GM12873 (cell line): ENCODE measurements around the gene RAD50.

ENCODE experiments used
- TF ChIP-seq, protein P1 (sequence below): IDR thresholded peaks from 2 replicates; pipeline ENCODE4 v1.5.1; 2012; ENCODE audit warnings: low read depth, mild to moderate bottlenecking, moderate library complexity, low read length, control low read depth; ENCODE audit not compliant: insufficient read depth; ENCODE audit errors: missing control alignments

The RAD50 gene

GRCh38 chr5:132528866-132529634, 27.7 kb upstream of the RAD50 start:
- TF ChIP-seq, protein P1, sequence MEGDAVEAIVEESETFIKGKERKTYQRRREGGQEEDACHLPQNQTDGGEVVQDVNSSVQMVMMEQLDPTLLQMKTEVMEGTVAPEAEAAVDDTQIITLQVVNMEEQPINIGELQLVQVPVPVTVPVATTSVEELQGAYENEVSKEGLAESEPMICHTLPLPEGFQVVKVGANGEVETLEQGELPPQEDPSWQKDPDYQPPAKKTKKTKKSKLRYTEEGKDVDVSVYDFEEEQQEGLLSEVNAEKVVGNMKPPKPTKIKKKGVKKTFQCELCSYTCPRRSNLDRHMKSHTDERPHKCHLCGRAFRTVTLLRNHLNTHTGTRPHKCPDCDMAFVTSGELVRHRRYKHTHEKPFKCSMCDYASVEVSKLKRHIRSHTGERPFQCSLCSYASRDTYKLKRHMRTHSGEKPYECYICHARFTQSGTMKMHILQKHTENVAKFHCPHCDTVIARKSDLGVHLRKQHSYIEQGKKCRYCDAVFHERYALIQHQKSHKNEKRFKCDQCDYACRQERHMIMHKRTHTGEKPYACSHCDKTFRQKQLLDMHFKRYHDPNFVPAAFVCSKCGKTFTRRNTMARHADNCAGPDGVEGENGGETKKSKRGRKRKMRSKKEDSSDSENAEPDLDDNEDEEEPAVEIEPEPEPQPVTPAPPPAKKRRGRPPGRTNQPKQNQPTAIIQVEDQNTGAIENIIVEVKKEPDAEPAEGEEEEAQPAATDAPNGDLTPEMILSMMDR = no peak

DNA sequence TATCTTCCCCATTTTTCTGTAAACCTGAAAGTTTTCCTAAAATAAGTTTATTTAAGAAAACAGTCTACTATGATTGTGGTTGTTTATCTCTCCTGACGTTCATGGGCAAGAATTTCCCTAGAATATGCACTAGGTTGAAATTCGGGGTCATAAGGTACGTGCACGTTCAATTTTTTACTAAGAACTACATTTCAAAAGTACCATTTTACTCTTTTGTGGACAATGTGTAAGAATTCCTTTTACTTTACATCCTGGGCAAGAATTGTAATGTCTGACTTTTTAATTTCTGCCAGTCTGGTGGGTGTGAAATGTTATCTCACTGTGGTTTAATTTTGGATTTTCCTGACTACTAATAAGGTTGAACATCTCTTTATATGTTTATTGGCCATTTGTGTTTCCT, 25.8 kb upstream of the RAD50 start:
- TF ChIP-seq, protein P1 = no peak

GRCh38 chr5:132539716-132540115, 17.1 kb upstream of the RAD50 start:
- TF ChIP-seq, protein P1 = no peak

- TF ChIP-seq, protein P1 = no peak
Measured at GRCh38 chr5:132540149-132540548, 16.6 kb upstream of the RAD50 start.

DNA sequence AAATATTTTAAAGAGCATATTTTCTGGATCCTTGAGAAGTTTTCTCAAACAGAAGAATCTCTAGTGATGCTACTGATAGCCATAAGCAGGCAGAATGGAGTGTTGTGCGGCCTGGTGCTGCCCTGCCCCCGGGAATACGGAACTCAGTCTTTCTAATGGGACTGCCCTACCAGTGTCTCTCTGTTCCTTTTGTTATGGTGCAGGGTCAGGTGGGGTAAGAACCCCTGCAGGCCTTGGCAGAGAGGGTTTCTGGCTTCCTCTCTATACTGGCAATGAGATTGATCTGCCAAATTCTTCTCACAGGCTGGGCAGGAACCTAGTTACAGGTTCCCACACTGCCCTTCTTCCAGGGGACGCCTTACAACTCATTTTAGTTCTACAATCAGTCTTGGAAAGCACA, 16.0 kb upstream of the RAD50 start:
- TF ChIP-seq, protein P1 = no peak

DNA sequence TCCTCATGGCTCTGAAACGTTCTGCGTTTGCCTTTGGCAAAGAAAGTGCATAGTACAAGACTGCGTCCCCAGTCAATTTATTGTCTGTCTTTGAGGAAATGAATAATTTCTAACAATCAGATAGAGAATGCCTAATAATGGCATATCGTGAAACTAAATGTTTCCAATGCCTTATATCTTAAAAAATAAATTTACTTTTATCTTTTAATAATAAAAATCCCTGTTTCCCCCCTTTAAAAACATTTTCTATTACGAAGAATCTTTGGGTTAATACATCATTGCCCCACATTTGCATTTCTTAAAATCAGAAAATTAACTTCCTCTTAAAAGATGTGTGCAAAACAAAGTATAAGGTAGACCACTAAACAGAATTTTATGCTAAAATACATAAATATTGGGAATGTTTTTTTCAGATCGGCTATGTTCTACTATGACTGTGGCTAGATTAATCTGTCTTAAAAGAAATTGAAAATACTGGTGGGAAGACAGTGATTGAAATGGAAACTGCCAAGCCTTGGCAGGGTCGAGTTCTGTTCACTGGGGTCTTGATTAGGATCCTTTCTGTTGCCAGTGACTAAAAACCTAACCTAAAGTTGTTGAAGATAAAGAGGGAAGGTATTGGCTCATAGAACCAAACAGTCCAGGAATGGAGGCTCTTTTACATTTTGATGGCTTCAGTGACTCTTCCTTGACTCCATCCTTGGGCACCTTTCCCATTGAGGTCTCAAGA, 13.1 kb upstream of the RAD50 start, which contains the start of gene IL5:
IL5 (minus strand) TSS at position 51 of the 730 bp plus-strand sequence; CDS start at position 7, 44 bp downstream.
- TF ChIP-seq, protein P1 = no peak

DNA sequence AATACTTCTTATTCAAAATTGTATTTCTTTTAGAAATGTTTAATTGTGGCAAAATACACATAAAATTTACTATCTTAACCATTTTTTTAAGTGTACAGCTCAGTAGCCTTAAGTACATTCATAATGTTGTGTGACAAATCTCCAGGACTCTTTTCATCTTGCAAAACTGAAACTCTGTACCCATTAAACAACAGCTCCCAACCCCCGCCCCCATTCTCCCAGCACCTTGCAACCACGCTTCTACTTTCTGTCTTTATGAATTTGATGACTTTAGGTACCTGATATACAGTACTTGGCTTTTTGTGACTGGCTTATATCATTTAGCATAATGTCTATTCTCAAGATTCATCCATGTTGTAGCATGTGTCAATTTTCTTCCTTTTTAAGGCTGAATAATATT, 10.7 kb upstream of the RAD50 start:
- TF ChIP-seq, protein P1 = no peak
